SU-DHL-6 (cell line): Measurements from ENCODE around the gene NDUFS8.

Experiments
- EZH2phosphoT487 ChIP-seq: fragments of 200-600 bp; sonication (generic), shearing (Covaris generic); conservative IDR thresholded peaks from 2 replicates; pipeline ENCODE4 v1.6.1; 2018; ENCODE audit warnings: mild to moderate bottlenecking, antibody characterized with exemption, low read length, moderate library complexity, mixed read lengths
- TF ChIP-seq, protein P1 (sequence below): fragments of 200-600 bp; sonication (generic); IDR thresholded peaks from one replicate; pipeline ENCODE4 v1.5.1; 2017; ENCODE audit warnings: antibody characterized with exemption, mild to moderate bottlenecking, low read length, moderate library complexity; ENCODE audit not compliant: insufficient read depth, poor library complexity, severe bottlenecking

DNA sequence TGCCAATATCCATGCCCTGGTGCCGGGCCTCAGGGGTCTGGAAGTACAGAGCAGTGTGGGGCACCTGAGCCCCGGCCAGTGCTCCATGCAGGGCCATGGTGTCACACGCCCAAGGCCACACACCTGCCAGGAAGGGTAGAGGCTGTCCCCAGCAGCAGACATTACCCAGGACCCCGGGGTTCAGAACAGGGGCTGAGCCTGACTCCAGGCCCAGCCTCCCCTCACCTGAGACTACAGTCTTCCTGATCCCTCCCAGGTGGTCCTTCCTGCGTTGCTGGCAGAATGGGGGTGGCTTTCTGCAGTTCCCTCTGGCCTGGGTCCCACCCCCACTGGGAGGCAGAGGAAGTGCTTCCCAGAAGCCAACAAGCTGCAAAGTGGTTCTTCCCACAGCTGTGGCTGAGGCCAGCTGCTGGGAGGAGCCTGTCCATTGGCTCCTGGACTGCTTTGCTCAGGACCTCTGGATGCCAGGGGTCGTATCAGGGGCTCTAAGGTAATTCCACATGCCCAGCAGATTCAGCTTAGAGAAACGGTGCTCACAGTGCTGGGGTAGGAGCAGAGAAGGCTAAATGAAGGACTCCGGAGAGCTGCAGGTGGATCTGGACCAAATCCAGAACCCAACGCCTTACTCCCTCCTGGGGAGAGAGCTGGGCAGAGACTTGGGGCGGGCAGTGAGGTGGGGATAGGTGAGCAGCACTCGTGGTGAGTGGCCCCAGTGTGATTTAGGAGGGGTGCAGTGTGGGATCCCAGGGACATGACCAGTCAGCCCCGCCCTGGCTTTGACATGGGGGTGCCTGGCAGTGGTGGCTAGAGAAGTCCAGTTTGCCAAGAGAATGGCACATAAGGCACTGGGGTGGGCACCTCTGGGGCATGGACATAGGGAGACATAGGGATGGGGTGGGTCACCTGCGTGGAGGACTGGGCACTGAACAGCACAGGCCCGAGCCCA is 21.0 kb downstream of the NDUFS8 start:
- TF ChIP-seq, protein P1, sequence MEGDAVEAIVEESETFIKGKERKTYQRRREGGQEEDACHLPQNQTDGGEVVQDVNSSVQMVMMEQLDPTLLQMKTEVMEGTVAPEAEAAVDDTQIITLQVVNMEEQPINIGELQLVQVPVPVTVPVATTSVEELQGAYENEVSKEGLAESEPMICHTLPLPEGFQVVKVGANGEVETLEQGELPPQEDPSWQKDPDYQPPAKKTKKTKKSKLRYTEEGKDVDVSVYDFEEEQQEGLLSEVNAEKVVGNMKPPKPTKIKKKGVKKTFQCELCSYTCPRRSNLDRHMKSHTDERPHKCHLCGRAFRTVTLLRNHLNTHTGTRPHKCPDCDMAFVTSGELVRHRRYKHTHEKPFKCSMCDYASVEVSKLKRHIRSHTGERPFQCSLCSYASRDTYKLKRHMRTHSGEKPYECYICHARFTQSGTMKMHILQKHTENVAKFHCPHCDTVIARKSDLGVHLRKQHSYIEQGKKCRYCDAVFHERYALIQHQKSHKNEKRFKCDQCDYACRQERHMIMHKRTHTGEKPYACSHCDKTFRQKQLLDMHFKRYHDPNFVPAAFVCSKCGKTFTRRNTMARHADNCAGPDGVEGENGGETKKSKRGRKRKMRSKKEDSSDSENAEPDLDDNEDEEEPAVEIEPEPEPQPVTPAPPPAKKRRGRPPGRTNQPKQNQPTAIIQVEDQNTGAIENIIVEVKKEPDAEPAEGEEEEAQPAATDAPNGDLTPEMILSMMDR: no peak
- no peak for TF ChIP-seq EZH2phosphoT487
